CD4-positive, CD25-positive, alpha-beta regulatory T cell (primary cell): ENCODE results near the gene PUM1. TPM values are rescaled to one million over a fixed set of nuclear protein-coding genes. Genes with fewer than 3 reads are reported as not detected.
A peak's percentile ranks its signal among the peaks of the same experiment; 100 is the strongest.

Experiments
- ATAC-seq, 2 donors: fragments of 150-1000 bp; cut with Tn5 transposase; one replicate each; pipeline ENCODE4 v1.10.0; 2021; ENCODE audit warnings: low read depth in 2 of 2, moderate number of reproducible peaks in 2 of 2, moderate library complexity in 1 of 2
- DNase-seq, 3 donors: peaks; one replicate each; pipeline versions ENCODE4 v3.0.0 to v3.0.0-alpha.2; 2012 to 2022; ENCODE audit warnings: mixed read lengths in 1 of 3
- H3K27ac ChIP-seq: one replicate; pipeline ENCODE4 v1.7.0; 2013; ENCODE audit warnings: mild to moderate bottlenecking, low read length; ENCODE audit not compliant: insufficient read depth, poor library complexity, severe bottlenecking
- H3K27me3 ChIP-seq: one replicate; pipeline ENCODE4 v1.7.0; 2013; ENCODE audit warnings: low read length; ENCODE audit not compliant: control insufficient read depth, insufficient read depth
- H3K36me3 ChIP-seq: one replicate; pipeline ENCODE4 v1.7.0; 2013; ENCODE audit warnings: mild to moderate bottlenecking, low read length, moderate library complexity; ENCODE audit not compliant: control insufficient read depth, insufficient read depth
- H3K4me1 ChIP-seq: 2 replicates; pipeline ENCODE4 v1.7.0; 2013; ENCODE audit warnings: mild to moderate bottlenecking, low read length; ENCODE audit not compliant: insufficient read depth, control insufficient read depth, poor library complexity, severe bottlenecking
- H3K4me3 ChIP-seq: one replicate; pipeline ENCODE4 v1.7.0; 2013; ENCODE audit warnings: low read depth, mild to moderate bottlenecking, low read length, moderate library complexity
- H3K9me3 ChIP-seq, 2 experiments: 1 replicate in 1 of 2; 2 replicates in 1 of 2; pipeline ENCODE4 v1.7.0; 2013; ENCODE audit warnings: low read length in 2 of 2, mild to moderate bottlenecking in 1 of 2, moderate library complexity in 1 of 2; ENCODE audit not compliant: control insufficient read depth in 2 of 2
- H3K27ac Mint-ChIP-seq, 3 donors: one replicate each; pipeline ENCODE4 v1.8.0; 2020 to 2022; ENCODE audit warnings: mild to moderate bottlenecking in 3 of 3, mixed read lengths in 3 of 3, moderate library complexity in 2 of 3
- H3K27me3 Mint-ChIP-seq: one replicate; pipeline ENCODE4 v1.8.0; 2022; ENCODE audit warnings: mild to moderate bottlenecking, mixed read lengths
- H3K36me3 Mint-ChIP-seq: one replicate; pipeline ENCODE4 v1.8.0; 2020; ENCODE audit warnings: mixed read lengths
- H3K4me1 Mint-ChIP-seq, 4 donors: one replicate each; pipeline ENCODE4 v1.8.0; 2020 to 2022; ENCODE audit warnings: mixed read lengths in 4 of 4, mild to moderate bottlenecking in 1 of 4
- H3K4me3 Mint-ChIP-seq, 4 donors: one replicate each; pipeline ENCODE4 v1.8.0; 2020 to 2022; ENCODE audit warnings: mild to moderate bottlenecking in 4 of 4, mixed read lengths in 4 of 4, moderate library complexity in 3 of 4
- H3K9me3 Mint-ChIP-seq, 7 donors: one replicate each; pipeline ENCODE4 v1.8.0; 2020 to 2022; ENCODE audit warnings: mixed read lengths in 7 of 7, mild to moderate bottlenecking in 3 of 7, moderate library complexity in 2 of 7
- polyA plus RNA-seq, 4 donors: library from polyadenylated mRNA; unstranded; fragments of 300-500 nt; fragmentation: Illumina TruSeq; gene quantifications; one replicate each; pipeline ENCODE4 v1.2.3, GENCODE V29; 2021
- total RNA-seq: library from RNA; stranded (reverse); gene quantifications from one replicate; pipeline ENCODE4 v1.2.3, GENCODE V29; 2022

PUM1 gene
- total and polyA plus RNA-seq, 5 donors from 2014 or later, result 108 to 283 (median 136) TPM

DNA sequence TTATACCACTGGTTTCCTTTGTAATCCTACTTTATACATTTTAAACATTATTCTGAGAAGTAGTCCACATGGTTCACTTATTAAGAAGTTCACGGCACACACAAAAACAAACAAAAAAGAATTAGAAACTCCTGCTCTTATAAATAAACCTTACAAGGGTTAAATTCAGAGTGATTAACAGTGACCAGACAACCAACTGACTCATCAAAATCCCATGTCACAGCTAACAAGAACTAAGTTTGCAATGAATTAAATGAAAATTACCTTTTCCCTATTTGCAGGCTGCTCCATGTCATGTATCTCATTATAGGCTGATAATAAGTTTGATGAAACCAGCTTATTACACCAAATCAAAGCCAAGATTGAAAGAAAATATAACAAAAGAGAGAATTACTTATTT, 77.5 kb downstream of the PUM1 start:
- Mint-ChIP-seq H3K4me1 (peaks cover 42 to 89% (median 70%) of the 10 kb centered on the region in 4 donors), H3K27me3 (no peaks in the 10 kb centered on the region), H3K4me3 (no peak overlapping the region), H3K9me3 (no peaks in the 10 kb centered on the region), H3K27ac (peak overlapping the region in 1 of 3 donors; percentile 75), H3K36me3 (peaks cover 45% of the 10 kb centered on the region)
- no peak for DNase-seq
- peaks cover 12% of the 10 kb centered on the region for H3K4me1 ChIP-seq
- no peak overlapping the region for H3K27ac ChIP-seq
- H3K4me3 ChIP-seq, result no peak overlapping the region
- H3K27me3 ChIP-seq, result no peaks in the 10 kb centered on the region
- H3K9me3 ChIP-seq, result no peaks in the 10 kb centered on the region
- no peak for ATAC-seq
- peaks cover 54% of the 10 kb centered on the region for H3K36me3 ChIP-seq

- Histone ChIP-seq H3K4me1 (peaks cover 12% of the 10 kb centered on the region), H3K4me3 (no peak overlapping the region), H3K9me3 (no peaks in the 10 kb centered on the region), H3K27ac (peak overlapping the region; percentile 25), H3K36me3 (peaks cover 54% of the 10 kb centered on the region), H3K27me3 (no peaks in the 10 kb centered on the region)
- H3K4me3 Mint-ChIP-seq, result no peak overlapping the region
- H3K27ac Mint-ChIP-seq, result peak overlapping the region in 1 of 3 donors; percentile 31
- H3K27me3 Mint-ChIP-seq, result no peaks in the 10 kb centered on the region
- ATAC-seq (no peak), DNase-seq (no peak)
- H3K4me1 Mint-ChIP-seq, result peaks cover 34 to 90% (median 69%) of the 10 kb centered on the region in 4 donors
- H3K36me3 Mint-ChIP-seq, result peaks cover 53% of the 10 kb centered on the region
- H3K9me3 Mint-ChIP-seq, result no peaks in the 10 kb centered on the region
These were observed 78.8 kb downstream of the PUM1 start for GRCh38 chr1:30986755-30987154.

DNA sequence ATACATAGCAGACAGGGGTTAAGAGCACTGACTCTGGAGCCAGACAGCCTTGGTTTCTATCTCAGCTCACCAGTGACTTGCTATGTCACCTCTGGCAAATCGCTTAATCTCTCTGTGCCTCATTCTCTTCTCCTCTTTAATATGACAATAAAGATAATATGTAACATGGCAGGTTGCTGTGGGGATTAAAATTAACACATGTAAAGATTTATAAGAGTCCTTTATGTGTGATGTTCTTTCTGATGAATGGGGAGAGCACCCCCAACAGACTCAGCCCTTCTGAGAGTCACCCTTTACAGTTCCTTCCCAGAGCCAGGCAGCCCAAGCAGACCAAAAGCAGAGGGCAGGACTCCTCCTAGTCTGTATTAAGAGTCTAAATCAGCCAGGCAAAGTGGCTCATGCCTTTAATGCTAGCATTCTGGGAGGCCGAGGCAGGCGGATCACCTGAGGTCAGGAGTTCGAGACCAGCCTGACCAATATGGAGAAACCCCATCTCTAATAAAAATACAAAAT, 80.5 kb downstream of the PUM1 start:
- H3K4me1 ChIP-seq, result peaks cover 12% of the 10 kb centered on the region
- no peak overlapping the region for H3K4me3 ChIP-seq
- no peak for ATAC-seq
- no peak overlapping the region for H3K27ac ChIP-seq
- peak overlapping the region in 1 of 4 donors; percentile 3 for H3K4me3 Mint-ChIP-seq
- no peaks in the 10 kb centered on the region for H3K9me3 Mint-ChIP-seq
- no peak for DNase-seq
- H3K4me1 Mint-ChIP-seq, result peaks cover 17 to 77% (median 60%) of the 10 kb centered on the region in 4 donors
- H3K27me3 Mint-ChIP-seq, result no peaks in the 10 kb centered on the region
- no peaks in the 10 kb centered on the region for H3K9me3 ChIP-seq
- H3K36me3 ChIP-seq, result peaks cover 55% of the 10 kb centered on the region
- peaks cover 51% of the 10 kb centered on the region for H3K36me3 Mint-ChIP-seq
- peak overlapping the region in 2 of 3 donors; percentile 67 to 72 for H3K27ac Mint-ChIP-seq
- H3K27me3 ChIP-seq, result no peaks in the 10 kb centered on the region

GRCh38 chr1:30984165-30984889, 81.2 kb downstream of the PUM1 start:
- Histone ChIP-seq H3K36me3 (peaks cover 56% of the 10 kb centered on the region), H3K27ac (no peak overlapping the region), H3K27me3 (no peaks in the 10 kb centered on the region), H3K4me1 (peaks cover 7% of the 10 kb centered on the region), H3K4me3 (no peak overlapping the region), H3K9me3 (no peaks in the 10 kb centered on the region)
- ATAC-seq, result no peak
- Mint-ChIP-seq H3K4me3 (no peak overlapping the region), H3K9me3 (no peaks in the 10 kb centered on the region), H3K27ac (peak overlapping the region in 2 of 3 donors; percentile 53 to 67), H3K27me3 (no peaks in the 10 kb centered on the region), H3K4me1 (peaks cover 18 to 76% (median 60%) of the 10 kb centered on the region in 4 donors), H3K36me3 (peaks cover 52% of the 10 kb centered on the region)
- no peak for DNase-seq

GRCh38 chr1:30982937-30983336, 82.6 kb downstream of the PUM1 start:
- Mint-ChIP-seq H3K9me3 (no peaks in the 10 kb centered on the region), H3K4me1 (peaks cover 21 to 75% (median 58%) of the 10 kb centered on the region in 4 donors), H3K27me3 (no peaks in the 10 kb centered on the region), H3K27ac (peak overlapping the region; percentile 37 to 53 (median 38)), H3K36me3 (peaks cover 52% of the 10 kb centered on the region), H3K4me3 (no peak overlapping the region)
- peaks cover 3% of the 10 kb centered on the region for H3K4me1 ChIP-seq
- H3K9me3 ChIP-seq, result no peaks in the 10 kb centered on the region
- DNase-seq (no peak), ATAC-seq (no peak)
- no peak overlapping the region for H3K4me3 ChIP-seq
- H3K27ac ChIP-seq, result no peak overlapping the region
- H3K27me3 ChIP-seq, result no peaks in the 10 kb centered on the region
- peaks cover 61% of the 10 kb centered on the region for H3K36me3 ChIP-seq

DNA sequence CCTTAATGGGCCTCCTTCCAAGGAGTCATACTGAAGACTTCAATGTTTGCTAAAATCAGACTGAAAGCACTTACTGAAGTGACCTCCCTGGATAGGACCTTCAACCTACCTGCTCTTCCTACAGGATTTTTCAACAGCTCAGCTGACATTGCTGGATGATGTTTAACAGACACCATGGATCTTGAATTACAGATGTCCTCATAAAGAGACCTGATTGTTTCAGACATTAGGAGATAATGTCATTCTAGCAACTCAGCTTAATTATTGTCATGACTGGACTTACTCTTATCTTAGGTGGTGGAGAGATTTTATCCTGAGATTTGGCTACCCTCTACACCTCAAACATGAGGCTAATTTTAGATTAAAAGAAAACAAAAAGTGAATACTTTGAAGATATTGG, 83.1 kb downstream of the PUM1 start:
- peaks cover 58% of the 10 kb centered on the region for H3K36me3 Mint-ChIP-seq
- Histone ChIP-seq H3K4me3 (no peak overlapping the region), H3K27me3 (no peaks in the 10 kb centered on the region), H3K4me1 (peaks cover 8% of the 10 kb centered on the region), H3K27ac (no peak overlapping the region), H3K36me3 (peaks cover 63% of the 10 kb centered on the region), H3K9me3 (no peaks in the 10 kb centered on the region)
- no peak overlapping the region for H3K4me3 Mint-ChIP-seq
- no peak for DNase-seq
- H3K4me1 Mint-ChIP-seq, result peaks cover 24 to 77% (median 59%) of the 10 kb centered on the region in 4 donors
- no peaks in the 10 kb centered on the region for H3K27me3 Mint-ChIP-seq
- no peaks in the 10 kb centered on the region for H3K9me3 Mint-ChIP-seq
- H3K27ac Mint-ChIP-seq, result peak overlapping the region; percentile 37 to 53 (median 38)
- ATAC-seq, result no peak

DNA sequence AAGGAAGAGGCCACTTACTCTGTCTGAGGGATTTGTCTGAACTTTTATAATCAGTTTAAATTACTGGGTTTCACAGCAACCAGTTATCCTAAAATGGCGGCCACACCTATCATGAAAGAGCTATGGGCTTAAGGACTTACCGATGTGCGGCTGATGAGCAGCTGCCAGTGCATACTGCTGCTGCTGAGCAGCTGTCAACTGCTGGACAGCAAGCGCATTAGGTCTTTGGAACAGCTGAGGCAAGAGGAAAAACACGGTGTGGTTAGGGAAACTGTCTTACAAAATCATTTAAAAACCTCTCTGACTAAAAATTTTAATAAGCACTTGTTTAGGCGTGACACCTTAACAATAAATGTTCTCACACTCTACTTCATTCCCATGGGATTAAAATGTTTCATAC, 84.3 kb downstream of the PUM1 start:
- peaks cover 67% of the 10 kb centered on the region for H3K36me3 Mint-ChIP-seq
- Histone ChIP-seq H3K9me3 (no peaks in the 10 kb centered on the region), H3K4me1 (peaks cover 20% of the 10 kb centered on the region), H3K4me3 (no peak overlapping the region), H3K27ac (no peak overlapping the region), H3K36me3 (peaks cover 69% of the 10 kb centered on the region), H3K27me3 (no peaks in the 10 kb centered on the region)
- H3K27me3 Mint-ChIP-seq, result no peaks in the 10 kb centered on the region
- no peaks in the 10 kb centered on the region for H3K9me3 Mint-ChIP-seq
- peak overlapping the region in 1 of 4 donors; percentile 8 for H3K4me3 Mint-ChIP-seq
- peaks cover 37 to 82% (median 65%) of the 10 kb centered on the region in 4 donors for H3K4me1 Mint-ChIP-seq
- DNase-seq, result no peak
- peak overlapping the region; percentile 29 to 75 (median 42) for H3K27ac Mint-ChIP-seq
- no peak for ATAC-seq
